H9 (cell line): ENCODE data around the gene ILK. TPM values are rescaled to one million over a fixed set of nuclear protein-coding genes. Genes with fewer than 3 reads are reported as not detected.

Source experiments
- DNase-seq: peaks from one replicate; pipeline ENCODE4 v3.0.0-alpha.2; 2017
- H2AFZ ChIP-seq: one replicate; pipeline ENCODE4 v1.6.1; 2013; ENCODE audit warnings: mild to moderate bottlenecking, low read length, control low read depth, moderate library complexity
- H2AK5ac ChIP-seq: 2 replicates; pipeline ENCODE4 v1.6.1; 2013; ENCODE audit warnings: low read length, control low read depth, mixed read lengths; ENCODE audit not compliant: insufficient read length
- H2BK120ac ChIP-seq: one replicate; pipeline ENCODE4 v1.6.1; 2013; ENCODE audit warnings: low read depth, mild to moderate bottlenecking, low read length, control low read depth, inconsistent platforms; ENCODE audit not compliant: poor library complexity, severe bottlenecking
- H2BK12ac ChIP-seq: 2 replicates; pipeline ENCODE4 v1.6.1; 2013; ENCODE audit warnings: low read length, control low read depth, mixed read lengths, low read depth; ENCODE audit not compliant: insufficient read length
- H2BK15ac ChIP-seq: 2 replicates; pipeline ENCODE4 v1.6.1; 2013; ENCODE audit warnings: low read depth, low read length, control low read depth
- H2BK20ac ChIP-seq: one replicate; pipeline ENCODE4 v1.6.1; 2013; ENCODE audit warnings: low read depth, mild to moderate bottlenecking, low read length, control low read depth, inconsistent platforms; ENCODE audit not compliant: poor library complexity, severe bottlenecking
- H2BK5ac ChIP-seq: 2 replicates; pipeline ENCODE4 v1.6.1; 2013; ENCODE audit warnings: low read length, control low read depth, mixed read lengths; ENCODE audit not compliant: insufficient read length
- H3K14ac ChIP-seq: 2 replicates; pipeline ENCODE4 v1.6.1; 2013; ENCODE audit warnings: low read length, control low read depth; ENCODE audit not compliant: insufficient read depth
- H3K18ac ChIP-seq: 2 replicates; pipeline ENCODE4 v1.6.1; 2013; ENCODE audit warnings: low read depth, mild to moderate bottlenecking, mixed read lengths, low read length, control low read depth; ENCODE audit not compliant: insufficient read length
- H3K23ac ChIP-seq: 2 replicates; pipeline ENCODE4 v1.6.1; 2013; ENCODE audit warnings: low read length, control low read depth, mixed read lengths, low read depth; ENCODE audit not compliant: insufficient read length
- H3K23me2 ChIP-seq: 2 replicates; pipeline ENCODE4 v1.6.1; 2013; ENCODE audit warnings: low read depth, mild to moderate bottlenecking, mixed read lengths, low read length, control low read depth; ENCODE audit not compliant: insufficient read length, poor library complexity, severe bottlenecking
- H3K27ac ChIP-seq: 2 replicates; pipeline ENCODE4 v1.5.1; 2013; ENCODE audit warnings: low read length, control low read depth, mixed read lengths, low read depth; ENCODE audit not compliant: insufficient read length
- H3K27me3 ChIP-seq: 2 replicates; pipeline ENCODE4 v1.6.1; 2013; ENCODE audit warnings: low read length, control low read depth, inconsistent platforms; ENCODE audit not compliant: insufficient read depth
- H3K4ac ChIP-seq: 2 replicates; pipeline ENCODE4 v1.6.1; 2013; ENCODE audit warnings: low read depth, mild to moderate bottlenecking, control low read depth, inconsistent platforms, low read length, moderate library complexity
- H3K4me1 ChIP-seq: 2 replicates; pipeline ENCODE4 v1.6.1; 2013; ENCODE audit warnings: low read length, control low read depth, inconsistent platforms; ENCODE audit not compliant: insufficient read depth
- H3K4me2 ChIP-seq: 2 replicates; pipeline ENCODE4 v1.6.1; 2013; ENCODE audit warnings: low read length, control low read depth, mixed read lengths; ENCODE audit not compliant: insufficient read length, insufficient read depth
- H3K56ac ChIP-seq: 2 replicates; pipeline ENCODE4 v1.6.1; 2013; ENCODE audit warnings: low read depth, mild to moderate bottlenecking, mixed read lengths, low read length, control low read depth; ENCODE audit not compliant: insufficient read length
- H3K79me1 ChIP-seq: 2 replicates; pipeline ENCODE4 v1.6.1; 2013; ENCODE audit warnings: low read depth, mild to moderate bottlenecking, moderate library complexity, low read length, control low read depth, inconsistent platforms; ENCODE audit not compliant: insufficient read depth, poor library complexity, severe bottlenecking
- H3K79me2 ChIP-seq: 2 replicates; pipeline ENCODE4 v1.6.1; 2013; ENCODE audit warnings: low read length, control low read depth, inconsistent platforms; ENCODE audit not compliant: insufficient read depth
- H3K9ac ChIP-seq: 2 replicates; pipeline ENCODE4 v1.6.1; 2013; ENCODE audit warnings: low read length, control low read depth, mixed read lengths; ENCODE audit not compliant: insufficient read length; ENCODE audit errors: extremely low read depth
- H3K9me3 ChIP-seq: one replicate; pipeline ENCODE4 v1.6.1; 2013; ENCODE audit warnings: low read depth, low read length, inconsistent platforms; ENCODE audit not compliant: control insufficient read depth
- H3T11ph ChIP-seq: one replicate; pipeline ENCODE4 v1.6.1; 2013; ENCODE audit warnings: mild to moderate bottlenecking, low read length, control low read depth, inconsistent platforms
- H4K20me1 ChIP-seq: one replicate; pipeline ENCODE4 v1.6.1; 2013; ENCODE audit not compliant: control insufficient read depth, insufficient read length, insufficient read depth
- H4K5ac ChIP-seq: 2 replicates; pipeline ENCODE4 v1.6.1; 2013; ENCODE audit warnings: low read depth, mild to moderate bottlenecking, mixed read lengths, low read length, control low read depth; ENCODE audit not compliant: insufficient read length
- H4K8ac ChIP-seq: replicated peaks from 2 replicates; pipeline ENCODE4 v1.6.1; 2013; ENCODE audit warnings: low read length, control low read depth, mixed read lengths, low read depth; ENCODE audit not compliant: insufficient read length
- H4K91ac ChIP-seq: 2 replicates; pipeline ENCODE4 v1.6.1; 2013; ENCODE audit warnings: low read depth, mild to moderate bottlenecking, moderate library complexity, mixed read lengths, low read length, control low read depth; ENCODE audit not compliant: insufficient read length
- H3K27ac Mint-ChIP-seq, 3 experiments: 2 replicates in 2 of 3; 3 replicates in 1 of 3; pipeline ENCODE4 v1.8.0; 2020 to 2021; ENCODE audit warnings: mixed read lengths in 3 of 3, mild to moderate bottlenecking in 1 of 3, moderate library complexity in 1 of 3
- H3K27me3 Mint-ChIP-seq: 2 replicates; pipeline ENCODE4 v1.8.0; 2021; ENCODE audit warnings: low read depth, mild to moderate bottlenecking, moderate library complexity, mixed read lengths
- H3K36me3 Mint-ChIP-seq, 3 experiments: 2 replicates in 2 of 3; 3 replicates in 1 of 3; pipeline ENCODE4 v1.8.0; 2020 to 2021; ENCODE audit warnings: low read depth in 3 of 3, mixed read lengths in 3 of 3; ENCODE audit not compliant: insufficient read depth in 1 of 3
- H3K4me1 Mint-ChIP-seq, 2 experiments: 2 replicates each; pipeline ENCODE4 v1.8.0; 2020; ENCODE audit warnings: mixed read lengths in 2 of 2
- H3K4me3 Mint-ChIP-seq, 2 experiments: 2 replicates in 1 of 2; 3 replicates in 1 of 2; pipeline ENCODE4 v1.8.0; 2020 to 2021; ENCODE audit warnings: mild to moderate bottlenecking in 2 of 2, mixed read lengths in 2 of 2, moderate library complexity in 1 of 2
- H3K9me3 Mint-ChIP-seq, 2 experiments: 2 replicates in 1 of 2; 3 replicates in 1 of 2; pipeline ENCODE4 v1.8.0; 2020; ENCODE audit warnings: mild to moderate bottlenecking in 2 of 2, mixed read lengths in 2 of 2, moderate library complexity in 1 of 2
- WGBS: extraction: QIAGEN DNeasy Blood & Tissue Kit; methylation state at CpG from one replicate; pipeline ENCODE4 v1.1.7; 2013; ENCODE audit warnings: missing lambda C conversion rate, low lambda C conversion rate, mixed read lengths; ENCODE audit not compliant: insufficient read length; ENCODE audit errors: extremely low coverage; 5-methylcytosine and 5-hydroxymethylcytosine counted together
- total RNA-seq: library from RNA; stranded (reverse); gene quantifications from 2 replicates; pipeline ENCODE4 v1.2.1, GENCODE V29; 2021
- TF ChIP-seq, protein P1 (sequence below): fragments of 200-600 bp; sonication (generic); conservative IDR thresholded peaks from 3 replicates; pipeline ENCODE4 v1.8.0; 2021; ENCODE audit warnings: antibody characterized with exemption, mild to moderate bottlenecking

ILK gene
- total RNA-seq, 1 experiment from 2014 or later = 100 TPM

DNA sequence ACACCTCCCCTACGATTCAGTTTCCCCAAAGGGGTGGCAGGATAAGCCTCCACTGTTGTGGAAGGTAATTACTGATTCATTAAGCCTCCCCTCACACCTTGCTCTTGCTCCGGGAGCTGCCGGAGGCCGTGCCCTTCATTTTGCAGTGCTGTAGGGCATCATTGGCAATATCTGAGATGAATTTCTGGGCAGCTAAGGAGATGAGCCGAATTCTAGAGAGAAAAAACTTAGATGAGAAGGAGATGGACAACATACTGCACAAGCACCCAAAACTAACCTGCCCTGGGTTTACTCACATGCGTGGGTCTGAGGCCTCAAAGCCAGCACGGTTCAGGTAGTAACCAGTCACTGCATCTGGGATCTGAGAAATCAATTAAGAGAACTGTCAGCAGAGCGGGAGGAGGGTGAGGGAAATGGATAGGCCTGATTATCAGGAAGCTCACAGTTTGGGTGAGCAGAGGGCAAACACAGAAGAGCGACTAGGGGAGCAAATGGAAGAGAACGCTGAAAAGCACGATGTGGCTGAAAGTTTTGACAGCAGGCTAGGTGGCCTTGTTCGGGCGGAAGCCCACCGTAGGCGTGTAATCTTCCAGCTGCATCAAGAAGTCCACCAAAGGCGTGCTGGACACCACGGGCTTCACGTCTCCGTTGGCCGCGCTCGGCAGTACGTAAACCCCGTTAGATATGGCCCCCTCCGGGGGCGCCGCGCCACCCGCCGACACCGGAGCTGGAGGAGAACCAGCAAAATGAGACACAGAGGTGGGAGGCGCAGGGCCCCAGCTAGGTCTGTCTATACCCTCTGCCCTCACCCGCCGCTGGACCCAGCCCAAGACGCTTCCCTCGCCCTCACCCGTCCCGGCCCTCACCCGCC, 7.8 kb downstream of the ILK start:
- Histone ChIP-seq H3K27me3 (no peaks in the 10 kb centered on the region), H2AFZ (no peak overlapping the region), H2BK15ac (no peak overlapping the region), H2BK5ac (no peak overlapping the region), H3K4me2 (peak overlapping the region; percentile 75), H3K14ac (peak overlapping the region; percentile 87; the same call in 1 of the 2 replicates), H3K4ac (no peak overlapping the region), H3K23ac (no peak overlapping the region), H3K9me3 (no peaks in the 10 kb centered on the region), H4K91ac (no peak overlapping the region), H3K79me2 (no peaks in the 10 kb centered on the region), H3K9ac (peak overlapping the region; percentile 75), H4K5ac (no peak overlapping the region), H3K23me2 (peaks cover 12% of the 10 kb centered on the region), H3K27ac (no peak overlapping the region), H3K56ac (no peak overlapping the region), H3K4me1 (no peaks in the 10 kb centered on the region; the same call in 1 of the 2 replicates), H4K20me1 (no peaks in the 10 kb centered on the region), H3T11ph (no peak overlapping the region), H3K79me1 (no peaks in the 10 kb centered on the region), H2BK20ac (no peak overlapping the region), H4K8ac (no peak overlapping the region), H2AK5ac (no peak overlapping the region), H2BK12ac (no peak overlapping the region), H2BK120ac (no peak overlapping the region), H3K18ac (peak overlapping the region; percentile 84)
- TF ChIP-seq, protein P1, sequence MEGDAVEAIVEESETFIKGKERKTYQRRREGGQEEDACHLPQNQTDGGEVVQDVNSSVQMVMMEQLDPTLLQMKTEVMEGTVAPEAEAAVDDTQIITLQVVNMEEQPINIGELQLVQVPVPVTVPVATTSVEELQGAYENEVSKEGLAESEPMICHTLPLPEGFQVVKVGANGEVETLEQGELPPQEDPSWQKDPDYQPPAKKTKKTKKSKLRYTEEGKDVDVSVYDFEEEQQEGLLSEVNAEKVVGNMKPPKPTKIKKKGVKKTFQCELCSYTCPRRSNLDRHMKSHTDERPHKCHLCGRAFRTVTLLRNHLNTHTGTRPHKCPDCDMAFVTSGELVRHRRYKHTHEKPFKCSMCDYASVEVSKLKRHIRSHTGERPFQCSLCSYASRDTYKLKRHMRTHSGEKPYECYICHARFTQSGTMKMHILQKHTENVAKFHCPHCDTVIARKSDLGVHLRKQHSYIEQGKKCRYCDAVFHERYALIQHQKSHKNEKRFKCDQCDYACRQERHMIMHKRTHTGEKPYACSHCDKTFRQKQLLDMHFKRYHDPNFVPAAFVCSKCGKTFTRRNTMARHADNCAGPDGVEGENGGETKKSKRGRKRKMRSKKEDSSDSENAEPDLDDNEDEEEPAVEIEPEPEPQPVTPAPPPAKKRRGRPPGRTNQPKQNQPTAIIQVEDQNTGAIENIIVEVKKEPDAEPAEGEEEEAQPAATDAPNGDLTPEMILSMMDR = no peak
- Mint-ChIP-seq H3K9me3 (no peaks in the 10 kb centered on the region), H3K27ac (peak overlapping the region; percentile 61 to 96 (median 90); a peak in 6 of 7 replicates), H3K27me3 (no peaks in the 10 kb centered on the region; the same call in 1 of the 2 replicates), H3K36me3 (peaks cover 33 to 58% (median 57%) of the 10 kb centered on the region in 3 experiments; a peak in 6 of 7 replicates), H3K4me3 (peak overlapping the region; percentile 83 to 88), H3K4me1 (peaks cover 20 to 21% of the 10 kb centered on the region in 2 experiments)
- DNase-seq = peak; percentile 27
- WGBS = no CpG with 5 or more reads among the region's 39 CpGs
